Measurements from ENCODE around the gene ZC3H10. TPM values are rescaled to one million over a fixed set of nuclear protein-coding genes. Genes with fewer than 3 reads are reported as not detected.

ZC3H10 gene
- total RNA-seq, 1 donor from 2014 or later = 5.0 TPM

DNA sequence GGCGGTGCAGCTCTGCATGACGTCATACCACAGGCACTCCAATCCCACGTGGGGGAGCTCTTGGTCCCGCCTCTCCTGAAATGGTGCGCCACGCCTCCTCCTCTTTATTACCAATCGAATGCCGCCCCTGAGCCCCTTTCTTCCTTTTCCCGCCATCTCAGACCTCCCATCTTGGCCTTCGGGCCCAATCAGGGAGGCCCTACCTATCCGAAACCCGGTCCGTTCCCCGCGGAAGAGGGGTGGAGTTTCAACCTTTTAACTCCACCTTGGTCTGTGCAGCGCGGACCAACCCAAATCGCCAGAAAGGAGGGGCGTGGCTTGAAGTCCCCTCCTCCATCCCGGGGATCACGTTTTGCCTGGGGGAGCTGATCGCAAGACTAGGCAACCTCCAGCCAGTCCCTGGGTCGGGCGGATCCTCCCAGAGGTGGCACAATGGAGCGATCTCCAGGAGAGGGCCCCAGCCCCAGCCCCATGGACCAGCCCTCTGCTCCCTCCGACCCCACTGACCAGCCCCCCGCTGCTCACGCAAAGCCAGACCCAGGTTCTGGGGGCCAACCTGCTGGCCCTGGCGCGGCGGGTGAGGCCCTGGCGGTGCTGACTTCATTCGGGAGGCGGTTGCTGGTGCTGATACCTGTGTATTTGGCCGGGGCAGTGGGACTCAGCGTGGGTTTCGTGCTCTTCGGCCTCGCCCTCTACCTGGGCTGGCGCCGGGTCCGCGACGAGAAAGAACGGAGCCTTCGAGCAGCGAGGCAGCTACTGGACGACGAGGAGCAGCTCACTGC, 10.0 kb downstream of the ZC3H10 start, which contains the start of gene ESYT1:
ESYT1 (plus strand) TSS at position 380 of the 782 bp plus-strand sequence; CDS start at position 433, 53 bp downstream.
- DNase-seq (ENCODE audit: low read depth in 2 of 2) = peak; percentile 100

- DNase-seq (ENCODE audit: low read depth in 2 of 2) = peak in 1 of 2 donors; percentile 45
These were observed 10.7 kb downstream of the ZC3H10 start for GRCh38 chr12:56128670-56129205.

- DNase-seq (ENCODE audit: low read depth in 2 of 2) = peak; percentile 39 to 62
These were observed 11.3 kb downstream of the ZC3H10 start for GRCh38 chr12:56129206-56129941.

GRCh38 chr12:56129942-56130495, 12.0 kb downstream of the ZC3H10 start:
- no peak for DNase-seq (ENCODE audit: low read depth in 2 of 2)

DNA sequence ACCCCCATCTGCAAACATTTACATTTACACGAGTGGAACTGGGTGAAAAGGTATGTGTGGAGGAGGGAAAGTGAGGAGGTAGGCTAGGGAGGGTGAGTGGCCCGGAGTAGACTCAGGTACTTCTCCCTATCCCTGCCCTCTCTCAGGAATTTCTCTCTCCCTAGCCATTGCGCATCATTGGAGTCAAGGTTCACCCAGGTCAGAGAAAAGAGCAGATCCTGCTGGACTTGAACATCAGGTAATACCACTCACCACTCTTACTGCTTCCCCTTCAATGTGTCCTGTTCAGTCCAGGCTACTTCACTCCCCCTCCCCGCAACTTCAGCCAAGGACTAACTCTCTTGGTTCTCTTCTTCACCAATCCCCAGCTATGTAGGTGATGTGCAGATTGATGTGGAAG, 12.8 kb downstream of the ZC3H10 start:
- DNase-seq (ENCODE audit: low read depth in 2 of 2) = no peak

- DNase-seq (ENCODE audit: low read depth in 2 of 2) = no peak
These were observed 16.8 kb downstream of the ZC3H10 start for GRCh38 chr12:56134897-56135296.

DNA sequence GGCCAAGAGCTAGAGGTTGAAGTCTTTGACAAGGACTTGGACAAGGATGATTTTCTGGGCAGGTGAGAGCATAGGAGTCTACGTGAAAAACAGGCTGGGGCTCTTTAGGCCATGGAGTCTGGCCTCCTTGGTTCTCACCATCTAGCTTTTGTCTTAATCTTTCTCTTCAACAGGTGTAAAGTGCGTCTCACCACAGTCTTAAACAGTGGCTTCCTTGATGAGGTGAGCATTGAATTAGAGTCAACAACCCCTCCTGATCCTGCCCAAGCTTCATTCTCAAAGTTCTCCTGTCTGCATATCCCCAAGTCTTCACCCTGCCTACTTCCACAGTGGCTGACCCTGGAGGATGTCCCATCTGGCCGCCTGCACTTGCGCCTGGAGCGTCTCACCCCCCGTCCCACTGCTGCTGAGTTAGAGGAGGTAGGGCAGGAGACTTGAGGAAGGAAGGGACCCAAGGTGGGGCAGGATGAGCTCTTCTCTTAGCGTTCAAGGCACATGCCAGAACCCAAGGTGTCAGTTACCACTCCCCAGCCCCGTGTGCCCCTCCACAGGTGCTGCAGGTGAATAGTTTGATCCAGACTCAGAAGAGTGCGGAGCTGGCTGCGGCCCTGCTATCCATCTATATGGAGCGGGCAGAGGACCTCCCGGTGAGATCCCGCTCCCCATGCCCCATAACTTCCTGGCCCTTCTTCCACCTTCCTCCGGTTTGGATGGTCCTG, 19.9 kb downstream of the ZC3H10 start:
- DNase-seq (ENCODE audit: low read depth in 2 of 2) = no peak

- no peak for DNase-seq (ENCODE audit: low read depth in 2 of 2)
These were observed 24.1 kb downstream of the ZC3H10 start for GRCh38 chr12:56141946-56142784.

DNA sequence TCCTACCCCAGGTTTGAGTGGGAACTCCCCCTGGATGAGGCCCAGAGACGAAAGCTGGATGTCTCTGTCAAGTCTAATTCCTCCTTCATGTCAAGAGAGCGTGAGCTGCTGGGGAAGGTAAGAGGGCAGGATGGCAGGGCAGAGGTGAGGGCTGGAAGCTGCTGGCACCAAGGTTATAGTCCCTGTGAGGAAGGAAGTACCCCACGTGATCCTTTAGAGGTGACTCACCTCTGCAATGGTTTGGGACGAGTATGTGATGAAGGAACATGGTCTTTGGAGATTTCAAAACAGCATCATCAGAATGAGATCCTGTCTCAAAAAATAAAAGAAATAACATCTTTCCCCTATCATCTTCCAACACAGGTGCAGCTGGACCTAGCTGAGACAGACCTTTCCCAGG, 25.2 kb downstream of the ZC3H10 start:
- DNase-seq (ENCODE audit: low read depth in 2 of 2) = peak in 1 of 2 donors; percentile 29

DNA sequence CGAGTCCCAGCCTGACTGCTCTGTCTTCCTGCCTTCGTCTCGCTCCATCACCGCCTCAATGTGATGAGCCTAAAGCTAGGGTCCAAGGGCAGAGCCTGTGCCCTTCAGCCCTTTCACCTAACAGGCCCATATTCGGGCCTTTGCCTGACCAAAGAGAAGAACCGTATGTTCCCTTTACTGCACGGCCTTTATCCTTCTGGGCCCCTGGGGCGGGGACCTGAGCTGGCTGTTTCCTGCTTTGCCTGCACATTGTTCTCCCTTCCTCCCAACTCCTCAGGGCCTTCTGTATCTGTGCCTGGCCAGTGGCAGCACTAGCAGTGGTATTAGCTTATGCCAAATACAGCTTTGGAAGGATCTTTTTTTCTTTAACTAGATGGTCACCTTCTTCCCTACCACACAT, 25.8 kb downstream of the ZC3H10 start:
- peak; percentile 58 to 76 for DNase-seq (ENCODE audit: low read depth in 2 of 2)

DNA sequence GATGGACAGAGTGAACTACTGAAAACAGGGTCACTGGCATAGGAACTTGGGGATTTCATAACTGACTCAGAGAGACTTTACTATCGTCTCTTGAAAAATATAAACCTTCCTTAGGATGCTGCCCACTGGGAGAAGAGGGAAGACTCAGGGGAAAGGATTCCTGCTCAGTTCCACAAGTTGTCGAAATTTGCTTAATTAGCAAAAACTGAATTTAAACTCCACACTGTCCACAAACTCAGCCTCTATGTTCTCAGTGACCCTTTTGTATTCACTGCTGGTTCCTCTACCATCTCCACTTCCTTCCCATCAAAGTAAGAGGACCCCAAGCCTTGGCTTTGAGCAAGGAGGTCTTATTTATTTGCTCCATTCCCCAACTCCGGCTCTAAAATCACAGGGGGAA, 27.2 kb downstream of the ZC3H10 start:
- DNase-seq (ENCODE audit: low read depth in 2 of 2) = no peak

DNA sequence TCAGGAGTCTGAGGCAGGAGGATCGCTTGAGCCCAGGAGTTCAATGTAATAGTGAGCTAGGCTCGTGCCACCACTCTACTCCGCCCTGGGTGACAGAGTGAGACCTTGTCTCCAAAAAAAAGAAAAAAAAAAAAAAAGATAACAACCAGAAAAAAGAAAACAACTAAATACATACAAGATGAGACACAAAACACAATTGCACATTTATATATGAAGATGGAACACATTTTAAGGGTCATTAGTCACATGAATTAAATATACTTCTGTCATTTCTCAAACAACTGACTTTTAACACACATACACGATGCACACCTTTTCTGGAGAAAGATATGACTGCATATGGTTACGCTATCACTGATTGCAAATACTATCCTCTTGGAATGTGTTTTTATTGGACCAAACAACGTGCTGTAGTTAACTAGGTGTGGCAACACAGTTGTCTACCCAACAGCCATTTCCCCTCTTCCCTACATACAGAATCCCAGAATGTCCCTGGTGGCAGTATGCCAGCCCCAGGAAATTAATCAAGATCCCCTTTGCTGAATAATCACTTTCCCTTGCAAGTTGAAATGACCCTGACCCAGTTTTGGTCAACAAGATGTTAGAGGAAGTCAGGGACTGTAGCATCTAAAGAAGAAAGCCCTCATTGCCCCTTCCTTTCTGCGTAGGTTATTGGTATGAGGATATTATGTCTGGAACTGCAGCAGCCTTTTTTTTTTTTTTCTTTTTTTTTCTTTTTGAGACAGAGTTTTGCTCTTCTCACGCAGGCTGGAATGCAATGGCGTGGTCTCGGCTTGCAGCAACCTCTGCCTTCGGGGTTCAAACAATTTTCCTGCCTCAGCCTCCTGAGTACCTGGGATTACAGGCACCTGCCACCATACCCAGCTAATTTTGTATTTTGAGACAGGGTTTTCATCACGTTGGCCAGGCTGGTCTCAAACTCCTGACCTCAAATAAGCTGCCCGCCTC, 28.7 kb downstream of the ZC3H10 start:
- peak; percentile 78 to 83 for DNase-seq (ENCODE audit: low read depth in 2 of 2)

- DNase-seq (ENCODE audit: low read depth in 2 of 2) = peak; percentile 55 to 58
These were observed 32.5 kb downstream of the ZC3H10 start for GRCh38 chr12:56150563-56150962.

DNA sequence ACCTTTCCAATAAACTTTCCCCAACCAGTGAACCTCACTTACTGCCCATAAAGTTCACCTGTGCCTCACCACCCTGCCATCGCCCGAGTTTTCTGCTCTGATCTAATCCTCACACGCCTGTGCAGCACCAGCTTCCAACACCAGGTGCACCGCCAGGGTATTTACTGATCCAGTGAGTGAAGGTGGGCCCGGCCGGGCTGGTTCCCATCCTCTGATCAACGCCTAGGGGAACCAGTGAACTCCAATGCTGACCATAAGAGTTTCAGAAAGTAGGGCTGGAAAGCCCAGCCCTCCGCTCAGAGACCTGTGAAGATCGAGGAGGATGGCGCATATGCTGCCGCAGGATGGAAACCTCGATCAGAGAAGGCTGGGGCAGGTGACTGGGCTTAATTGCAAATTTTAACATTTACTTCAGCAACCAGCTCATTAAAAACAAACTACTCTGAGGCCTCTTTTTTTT, 33.6 kb downstream of the ZC3H10 start:
- peak in 1 of 2 donors; percentile 54 for DNase-seq (ENCODE audit: low read depth in 2 of 2)

GRCh38 chr12:56152132-56152755, 34.2 kb downstream of the ZC3H10 start, which contains the start of gene MYL6B:
MYL6B (plus strand) TSS chr12:56152587; CDS start chr12:56153919, 1,332 bp downstream.
- peak; percentile 94 to 95 for DNase-seq (ENCODE audit: low read depth in 2 of 2)

- no peak for DNase-seq (ENCODE audit: low read depth in 2 of 2)
These were observed 35.0 kb downstream of the ZC3H10 start for GRCh38 chr12:56152756-56153677.

GRCh38 chr12:56153678-56154065, 35.6 kb downstream of the ZC3H10 start:
- DNase-seq (ENCODE audit: low read depth in 2 of 2) = no peak

All from lung microvascular endothelial cell (primary cell).